ENCODE measurements around the gene IGF2R.
A peak's percentile ranks its signal among the peaks of the same experiment; 100 is the strongest.

The IGF2R gene

GRCh38 chr6:160050022-160050421, 81.1 kb downstream of the IGF2R start:
- no peak for DNase-seq

DNA sequence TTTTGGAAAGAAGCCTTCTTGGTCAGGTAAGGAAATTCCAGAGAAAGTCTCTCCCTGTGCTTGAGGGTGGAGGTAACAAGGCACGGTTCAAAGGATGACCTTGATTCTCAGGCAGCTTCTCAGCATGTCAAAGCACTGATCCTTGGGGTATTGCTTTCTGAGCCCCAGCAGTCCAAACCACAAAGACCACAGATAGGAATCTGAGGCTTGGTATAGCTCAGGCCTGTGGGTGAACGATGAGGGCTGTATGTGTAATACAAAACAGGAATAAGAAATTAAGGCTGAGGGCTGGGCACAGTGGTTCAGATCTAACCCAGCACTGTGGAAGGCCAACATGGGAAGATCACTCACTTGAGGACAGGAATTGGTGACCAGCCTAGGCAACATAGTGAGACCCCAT, 82.5 kb downstream of the IGF2R start:
- no peak for DNase-seq

- DNase-seq = no peak
These were observed 85.4 kb downstream of the IGF2R start for GRCh38 chr6:160054271-160054670.

DNA sequence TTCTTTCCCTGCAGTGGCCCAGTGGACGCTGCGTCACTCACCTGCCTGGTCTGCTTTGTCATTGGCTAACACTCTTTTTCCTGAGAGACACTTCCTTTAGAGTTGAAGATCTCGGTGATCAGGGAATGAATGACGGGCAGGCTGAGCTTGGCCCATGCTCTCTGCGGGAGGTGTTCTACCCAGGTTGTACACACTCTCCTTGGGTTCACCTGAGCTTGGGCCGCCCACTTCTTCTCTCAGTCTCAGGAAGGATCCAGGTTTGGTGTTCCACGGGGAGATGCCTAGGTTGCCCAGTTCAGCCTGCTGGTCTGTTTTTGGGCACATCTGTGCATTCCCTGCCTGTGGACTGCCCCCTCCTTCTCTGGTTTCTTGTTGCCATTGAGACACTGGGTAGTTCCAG, 86.0 kb downstream of the IGF2R start:
- DNase-seq = no peak

DNA sequence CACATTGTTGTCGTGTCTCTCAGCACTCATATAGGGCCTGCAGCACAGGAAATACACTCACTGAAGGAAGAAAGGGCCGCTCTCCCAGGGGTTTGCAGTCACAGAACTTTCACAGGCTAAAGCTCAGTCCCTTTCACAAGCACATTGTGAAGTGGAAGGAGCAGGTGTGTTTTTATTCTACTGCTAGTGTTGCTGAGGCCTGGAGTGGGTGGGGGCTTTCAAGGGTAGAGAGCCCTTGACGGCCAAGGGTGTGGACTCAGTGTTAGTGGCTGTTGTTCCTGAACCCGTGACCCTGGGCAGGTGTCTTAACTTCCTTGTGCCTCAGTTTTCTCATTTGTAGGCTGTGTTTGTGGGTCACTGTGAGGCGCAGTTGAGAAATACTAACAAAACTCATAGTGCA, 86.5 kb downstream of the IGF2R start:
- DNase-seq = no peak

- no peak for DNase-seq
These were observed 86.9 kb downstream of the IGF2R start for GRCh38 chr6:160055813-160056212.

DNA sequence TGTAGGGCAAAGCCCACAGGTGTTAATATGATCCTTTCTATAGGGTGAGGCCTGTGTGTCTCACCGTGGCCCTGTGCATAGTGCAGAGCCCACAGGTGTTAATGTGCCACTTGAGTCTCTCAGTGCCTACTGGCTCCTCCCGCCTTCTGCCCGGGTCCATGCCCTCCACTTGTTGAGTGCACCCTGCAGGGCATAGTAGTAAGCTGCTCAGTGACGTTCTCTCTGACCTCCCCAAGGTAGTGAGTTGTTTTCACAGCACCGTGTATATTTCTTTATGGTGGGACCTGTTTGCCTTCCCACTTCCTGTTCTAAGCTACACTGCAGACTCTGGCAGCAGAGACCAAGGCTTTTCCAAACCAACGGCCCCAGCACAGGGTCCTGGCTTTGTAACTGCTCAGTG, 88.2 kb downstream of the IGF2R start:
- DNase-seq = no peak

- DNase-seq = no peak
These were observed 89.8 kb downstream of the IGF2R start for GRCh38 chr6:160058603-160059215.

DNA sequence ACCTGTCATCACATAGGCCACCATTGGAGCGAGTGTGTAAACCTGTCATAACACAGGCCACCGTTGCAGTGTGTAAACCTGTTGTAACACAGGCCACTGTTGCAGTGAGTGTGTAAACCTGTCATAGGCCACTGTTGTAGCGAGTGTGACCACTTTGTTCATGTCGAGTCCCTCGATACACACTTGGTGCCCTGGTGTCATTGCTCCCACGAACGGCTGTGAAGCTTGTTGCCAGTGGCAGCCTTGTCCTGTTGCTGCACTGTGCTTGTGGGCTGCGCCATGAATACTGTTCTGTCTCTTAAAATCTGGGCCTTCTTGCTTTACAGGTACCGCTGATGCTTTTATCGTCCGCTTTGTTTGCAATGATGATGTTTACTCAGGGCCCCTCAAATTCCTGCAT, 91.3 kb downstream of the IGF2R start:
- no peak for DNase-seq

- DNase-seq = no peak
These were observed 92.1 kb downstream of the IGF2R start for GRCh38 chr6:160060920-160061447.

GRCh38 chr6:160063771-160064413, 95.0 kb downstream of the IGF2R start:
- no peak for DNase-seq

DNA sequence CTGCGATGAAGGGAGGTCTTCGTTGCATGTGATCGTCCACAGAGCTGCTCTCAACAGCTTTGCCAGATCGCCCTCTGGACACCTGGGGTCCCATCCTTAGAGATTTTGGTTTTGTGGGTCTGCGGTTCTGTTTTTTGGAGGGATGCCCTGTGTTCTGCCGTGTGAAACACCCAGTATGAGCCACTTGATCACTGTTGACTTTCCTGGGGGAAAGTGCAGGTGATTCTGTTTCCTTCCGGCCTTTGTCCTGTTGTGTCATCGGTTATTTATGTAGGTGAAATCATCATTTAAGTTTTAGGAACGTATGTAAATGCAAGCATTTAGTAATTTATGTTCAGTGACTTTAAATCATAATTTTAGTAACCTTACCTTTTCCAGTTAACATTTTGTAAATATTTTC, 96.3 kb downstream of the IGF2R start:
- DNase-seq = no peak

- no peak for DNase-seq
These were observed 98.7 kb downstream of the IGF2R start for GRCh38 chr6:160067564-160067963.

- DNase-seq = no peak
These were observed 99.5 kb downstream of the IGF2R start for GRCh38 chr6:160068346-160068745.

DNA sequence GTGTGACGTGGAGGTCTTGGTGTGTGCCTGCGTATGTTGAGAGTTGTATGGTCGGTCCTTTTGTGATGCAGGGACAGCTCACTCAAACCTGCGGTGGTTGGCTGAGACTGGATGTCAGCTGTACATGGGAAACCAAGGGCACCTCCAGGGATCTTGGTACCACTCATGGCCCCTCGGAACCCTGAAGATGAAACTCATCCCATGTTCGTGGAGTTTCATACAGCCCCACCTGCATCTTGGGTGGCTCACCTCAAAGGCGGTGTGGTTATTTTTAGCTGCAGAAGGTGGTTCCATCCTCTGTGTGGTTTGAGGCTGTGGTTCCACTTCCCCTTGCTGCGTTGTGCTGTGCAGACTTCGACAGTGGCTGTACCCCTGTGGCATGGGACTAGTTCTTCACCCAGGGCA, 100.2 kb downstream of the IGF2R start:
- peak; percentile 18 for DNase-seq

- no peak for DNase-seq
These were observed 100.6 kb downstream of the IGF2R start for GRCh38 chr6:160069459-160069858.

DNA sequence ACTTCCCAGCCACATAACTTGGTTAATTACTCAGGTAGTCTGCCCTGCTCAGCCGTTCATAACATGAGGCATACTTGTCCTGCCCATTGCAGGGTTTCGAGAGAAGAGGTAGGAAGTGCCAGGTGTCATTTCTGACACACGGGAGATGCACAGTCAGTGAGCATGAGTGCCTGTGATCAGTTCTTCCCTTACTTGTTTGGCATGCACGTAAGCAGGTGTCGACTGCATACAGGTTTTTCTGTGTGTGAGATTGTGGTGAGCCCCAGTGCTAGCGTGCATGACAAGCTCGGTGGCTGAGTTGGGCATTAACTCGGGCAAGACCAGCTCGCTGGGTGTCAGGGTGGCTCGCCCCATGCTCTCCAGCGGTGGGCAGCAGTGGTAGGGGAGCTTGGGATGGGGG, 101.5 kb downstream of the IGF2R start:
- DNase-seq = no peak

DNA sequence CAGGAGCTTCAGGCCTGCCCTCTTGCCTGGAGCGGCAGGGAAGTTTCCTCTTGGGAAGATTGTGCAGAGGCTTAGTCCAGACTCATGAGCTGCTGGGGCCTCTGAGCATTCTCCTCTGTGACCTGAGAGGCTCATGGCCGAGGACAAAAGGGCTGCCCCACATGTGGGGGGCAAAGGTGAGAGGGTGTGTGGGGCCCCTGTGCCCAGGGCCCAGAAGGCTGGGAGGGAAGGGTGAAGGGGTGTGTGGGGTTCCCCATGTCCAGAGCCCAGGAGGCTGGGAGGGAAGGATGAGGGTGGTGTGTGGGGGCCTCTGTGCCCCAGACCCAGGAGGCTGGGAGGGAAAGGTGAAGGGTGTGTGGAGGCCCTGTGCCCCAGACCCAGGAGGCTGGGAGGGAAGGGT, 101.9 kb downstream of the IGF2R start:
- no peak for DNase-seq

DNA sequence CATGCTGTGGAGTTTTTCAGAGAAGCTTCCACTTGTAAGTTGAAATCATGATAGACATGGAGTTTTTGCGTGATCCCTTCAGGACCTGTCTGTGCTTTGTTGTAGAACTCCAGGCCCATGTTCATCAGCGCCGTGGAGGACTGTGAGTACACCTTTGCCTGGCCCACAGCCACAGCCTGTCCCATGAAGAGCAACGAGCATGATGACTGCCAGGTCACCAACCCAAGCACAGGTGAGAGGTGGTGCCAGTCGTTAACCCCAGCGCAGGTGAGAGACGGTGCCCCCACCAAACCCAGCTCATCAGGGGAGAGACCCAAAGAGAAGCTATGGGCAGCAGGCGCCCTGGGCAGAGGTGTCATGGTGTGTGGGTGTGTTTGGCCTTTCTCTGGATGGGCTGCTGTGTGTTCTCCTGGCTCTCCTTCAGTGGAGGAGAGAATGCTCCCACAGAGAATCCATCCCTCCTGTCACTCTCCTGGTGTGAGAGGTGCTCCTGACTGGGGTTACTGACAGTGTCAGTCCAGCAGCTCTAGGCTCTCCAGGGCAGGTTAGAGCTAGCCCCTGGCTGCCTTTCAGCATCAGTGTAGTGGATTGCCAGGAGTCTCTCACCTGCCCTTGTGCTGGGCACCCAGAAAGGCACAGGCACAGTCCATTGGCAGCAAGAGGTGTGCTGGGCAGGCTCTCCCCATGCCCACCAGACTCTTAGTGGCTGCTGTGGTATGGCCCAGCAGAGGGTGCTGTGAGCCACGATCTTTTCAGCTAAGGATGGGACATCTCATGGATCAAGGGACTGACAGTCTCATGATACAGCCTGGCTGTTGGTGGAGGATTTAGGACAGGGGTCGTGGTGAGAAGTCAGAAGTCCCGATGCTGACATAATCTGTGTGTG, 103.2 kb downstream of the IGF2R start:
- DNase-seq = no peak

GRCh38 chr6:160073272-160073671, 104.4 kb downstream of the IGF2R start:
- DNase-seq = no peak

GRCh38 chr6:160076009-160076408, 107.1 kb downstream of the IGF2R start:
- no peak for DNase-seq

DNA sequence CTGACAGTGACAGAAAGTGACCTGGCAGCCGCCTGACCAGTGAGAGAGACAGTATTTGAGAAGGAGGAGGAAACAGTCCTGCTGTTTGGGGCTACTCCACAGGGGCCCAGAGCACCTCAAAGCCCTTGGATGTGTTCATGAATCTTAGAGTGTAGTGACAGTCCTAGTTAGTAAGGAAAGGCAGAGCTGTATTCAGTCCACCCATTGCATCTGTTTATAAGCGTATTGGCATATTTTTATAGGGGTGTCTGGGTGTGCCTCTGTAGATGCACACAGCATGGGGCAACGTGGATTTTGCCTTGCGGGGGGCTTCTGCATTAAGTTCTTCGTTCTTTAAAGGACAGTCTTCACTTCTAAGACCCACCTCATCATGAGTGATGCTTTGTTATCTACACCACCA, 108.1 kb downstream of the IGF2R start:
- DNase-seq = no peak

DNA sequence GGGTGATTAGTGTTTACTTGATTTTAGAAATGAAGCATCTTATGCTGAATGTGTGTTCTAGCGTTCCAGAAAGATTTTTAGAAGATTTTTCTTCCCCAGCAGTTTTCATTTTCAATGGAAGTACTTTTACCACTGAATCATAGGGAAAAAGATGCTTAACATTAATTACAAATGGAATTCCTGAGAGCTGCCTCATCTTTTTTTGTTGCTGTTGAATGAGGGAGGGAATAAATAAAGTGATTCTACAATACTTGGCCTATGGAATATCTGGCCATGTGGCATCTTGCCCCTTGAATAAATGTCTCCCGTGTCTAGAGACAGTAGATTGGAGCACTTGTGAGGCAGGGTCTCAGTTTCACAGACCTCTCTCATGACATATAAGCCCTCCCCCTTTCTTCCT, 108.6 kb downstream of the IGF2R start:
- no peak for DNase-seq
